Right lobe of liver (tissue), 6 donors: ENCODE results near the gene PPP4R3C. TPM values are rescaled to one million over a fixed set of nuclear protein-coding genes. Genes with fewer than 3 reads are reported as not detected.
"Not testable (repeated sequence)": the region's sequence is repeated elsewhere in the genome, so short reads cannot be mapped to it uniquely, and the experiment has no call there.

Experiments
- ATAC-seq, 4 donors: fragments of 200-7000 bp; cut with Tn5 transposase; one replicate each; pipeline ENCODE4 v1.9.1; 2020; ENCODE audit warnings: mild to moderate bottlenecking in 4 of 4, moderate library complexity in 4 of 4
- DNase-seq, 3 donors: peaks; one replicate each; pipeline ENCODE4 v3.0.0-alpha.2; 2020
- H3K27ac ChIP-seq, 3 donors: fragments of 200-600 bp; one replicate each; pipeline ENCODE4 v1.8.0; 2022
- H3K27me3 ChIP-seq, 2 donors: fragments of 200-600 bp; one replicate each; pipeline ENCODE4 v1.8.0; 2022
- H3K36me3 ChIP-seq, 4 donors: fragments of 200-600 bp; sonication (generic) in 1 of 4; one replicate each; pipeline versions ENCODE4 v1.5.1 to v1.8.0; 2017 to 2022; ENCODE audit warnings: control low read depth in 1 of 4
- H3K4me1 ChIP-seq, 4 donors: fragments of 200-600 bp; sonication (generic) in 1 of 4; one replicate each; pipeline versions ENCODE4 v1.5.1 to v1.8.0; 2017 to 2022; ENCODE audit warnings: control low read depth in 1 of 4
- H3K4me3 ChIP-seq, 3 donors: fragments of 200-600 bp; one replicate each; pipeline ENCODE4 v1.8.0; 2022
- H3K9me3 ChIP-seq, 4 donors: fragments of 200-600 bp; sonication (generic) in 1 of 4; one replicate each; pipeline versions ENCODE4 v1.5.1 to v1.8.0; 2017 to 2022; ENCODE audit warnings: control low read depth in 1 of 4
- POLR2A ChIP-seq: fragments of 450-650 bp; IDR thresholded peaks from one replicate; pipeline ENCODE4 v1.6.1; 2017; ENCODE audit warnings: antibody characterized with exemption, mild to moderate bottlenecking
- WGBS: methylation state at CpG from one replicate; pipeline ENCODE4 v1.1.6; 2018; ENCODE audit warnings: low coverage, low lambda C conversion rate; ENCODE audit not compliant: insufficient coverage; ENCODE audit errors: missing lambda C conversion rate; 5-methylcytosine and 5-hydroxymethylcytosine counted together
- intact Hi-C, 2 donors: fragments of 100-400 bp; cut with DNase I; formaldehyde crosslinking; loops; one replicate each; pipeline versions ENCODE4 v1.11.2 to v1.14.1; 2022
- total RNA-seq, 6 experiments: library from RNA; depleted of rRNA in 2 of 6; stranded (reverse); fragments of >200 nt in 2 of 6; fragmentation: NEBNext Ultra II Directional in 3 of 6; extraction: Animal tissue kit (Norgen Biotek cat#: 25700) in 3 of 6; gene quantifications; one replicate each; pipeline versions ENCODE4 v1.1.0 to v1.2.4, GENCODE V29; 2016 to 2023
- TF ChIP-seq, protein P1 (sequence below), 4 donors: fragments of 200-600 bp in 3 of 4; fragments of 450-650 bp in 1 of 4; IDR thresholded peaks; one replicate each; pipeline versions ENCODE4 v1.5.1 to v1.8.0; 2016 to 2022; ENCODE audit warnings: antibody characterized with exemption in 4 of 4, mild to moderate bottlenecking in 2 of 4
- donor health status: DM: no; HTN: yes; CAD: no.
- donor health status: DM: no; HTN: no; CAD: no.
- donor health status: DM: no; HTN: no; CAD: no.
- donor health status: DM: no; HTN: yes; CAD: no.
- donor health status: DM: no; HTN: yes; CAD: no.

The PPP4R3C gene
- total RNA-seq, 6 experiments from 2014 or later = not detected

DNA sequence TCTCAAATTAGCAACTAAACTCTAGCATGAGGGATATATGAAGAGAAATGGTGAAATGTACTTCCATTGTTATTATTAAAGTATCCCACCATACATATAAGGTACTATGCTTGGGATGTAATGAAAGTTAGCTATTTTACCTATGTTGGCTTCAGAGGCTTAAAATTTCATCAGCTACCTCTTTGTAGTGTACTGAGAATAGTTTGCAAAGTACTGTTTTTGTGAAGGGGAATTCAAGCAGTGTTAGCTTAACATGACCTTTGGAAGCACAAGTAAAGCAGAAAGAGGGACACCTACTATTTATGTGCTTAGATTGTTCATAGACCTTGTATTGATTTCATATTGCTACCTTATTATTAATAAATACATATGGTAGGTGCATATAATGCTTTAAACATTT, 11.8 kb downstream of the PPP4R3C start:
- intact Hi-C loops = no loop called here
- DNase-seq = no peak
- no peak overlapping the region for H3K4me3 ChIP-seq
- H3K36me3 ChIP-seq = no peaks in the 10 kb centered on the region
- no peaks in the 10 kb centered on the region for H3K27me3 ChIP-seq
- no peaks in the 10 kb centered on the region for H3K4me1 ChIP-seq
- TF ChIP-seq POLR2A = no peak
- TF ChIP-seq, protein P1, sequence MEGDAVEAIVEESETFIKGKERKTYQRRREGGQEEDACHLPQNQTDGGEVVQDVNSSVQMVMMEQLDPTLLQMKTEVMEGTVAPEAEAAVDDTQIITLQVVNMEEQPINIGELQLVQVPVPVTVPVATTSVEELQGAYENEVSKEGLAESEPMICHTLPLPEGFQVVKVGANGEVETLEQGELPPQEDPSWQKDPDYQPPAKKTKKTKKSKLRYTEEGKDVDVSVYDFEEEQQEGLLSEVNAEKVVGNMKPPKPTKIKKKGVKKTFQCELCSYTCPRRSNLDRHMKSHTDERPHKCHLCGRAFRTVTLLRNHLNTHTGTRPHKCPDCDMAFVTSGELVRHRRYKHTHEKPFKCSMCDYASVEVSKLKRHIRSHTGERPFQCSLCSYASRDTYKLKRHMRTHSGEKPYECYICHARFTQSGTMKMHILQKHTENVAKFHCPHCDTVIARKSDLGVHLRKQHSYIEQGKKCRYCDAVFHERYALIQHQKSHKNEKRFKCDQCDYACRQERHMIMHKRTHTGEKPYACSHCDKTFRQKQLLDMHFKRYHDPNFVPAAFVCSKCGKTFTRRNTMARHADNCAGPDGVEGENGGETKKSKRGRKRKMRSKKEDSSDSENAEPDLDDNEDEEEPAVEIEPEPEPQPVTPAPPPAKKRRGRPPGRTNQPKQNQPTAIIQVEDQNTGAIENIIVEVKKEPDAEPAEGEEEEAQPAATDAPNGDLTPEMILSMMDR (IDR thresholded peaks at IDR 0.05) = no peak
- H3K27ac ChIP-seq = no peak overlapping the region
- H3K9me3 ChIP-seq = no peaks in the 10 kb centered on the region
- no peak for ATAC-seq

DNA sequence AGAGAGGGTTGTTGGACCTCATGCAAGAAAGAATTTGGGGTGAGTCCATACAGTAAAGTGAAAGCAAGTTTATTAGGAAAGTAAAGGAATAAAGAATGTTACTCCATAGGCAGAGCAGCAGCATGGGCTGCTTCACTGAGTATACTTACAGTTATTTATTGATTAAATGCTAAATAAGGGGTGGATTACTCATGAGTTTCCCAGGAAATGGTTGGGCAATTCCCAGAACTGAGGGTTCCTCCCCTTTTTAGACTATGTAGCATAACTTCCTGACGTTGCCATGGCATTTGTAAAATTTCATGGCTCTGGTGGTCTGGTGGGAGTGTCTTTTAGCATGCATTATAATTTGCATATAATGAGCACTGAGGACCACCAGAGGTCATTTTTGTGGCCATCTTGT, 16.7 kb downstream of the PPP4R3C start:
- intact Hi-C loops = no loop called here
- Histone ChIP-seq H3K4me3 (no peak overlapping the region), H3K4me1 (no peaks in the 10 kb centered on the region), H3K9me3 (no peaks in the 10 kb centered on the region), H3K36me3 (no peaks in the 10 kb centered on the region), H3K27ac (no peak overlapping the region), H3K27me3 (no peaks in the 10 kb centered on the region)
- TF ChIP-seq, protein P1 (IDR thresholded peaks at IDR 0.05) = no peak
- TF ChIP-seq POLR2A = no peak
- DNase-seq (no peak), ATAC-seq (no peak)
- WGBS = 33% methylated on average over 1 of the region's 1 CpG

DNA sequence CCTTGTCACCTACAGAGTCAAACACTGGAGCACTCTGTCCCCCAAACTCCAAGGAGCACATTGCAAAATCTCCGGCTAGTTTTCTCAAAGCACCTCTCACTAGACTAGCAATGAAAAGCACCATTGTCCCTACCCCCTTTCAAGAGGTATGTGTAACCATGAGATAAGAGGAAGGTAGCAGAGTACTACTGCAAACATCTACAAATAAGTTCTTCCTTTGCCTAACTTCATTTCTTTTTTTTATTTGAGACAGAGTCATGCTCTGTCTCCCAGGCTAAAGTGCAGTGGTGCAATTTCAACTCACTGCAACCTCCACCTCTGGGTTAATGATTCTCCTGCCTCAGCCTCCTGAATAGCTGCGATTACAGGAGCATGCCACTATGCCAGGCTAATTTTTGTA, 17.7 kb downstream of the PPP4R3C start:
- H3K36me3 ChIP-seq = no peaks in the 10 kb centered on the region
- TF ChIP-seq POLR2A = no peak
- TF ChIP-seq, protein P1 (IDR thresholded peaks at IDR 0.05) = no peak
- ATAC-seq = peak in 1 of 4 donors; percentile 40
- intact Hi-C loops = no loop called here
- WGBS = 39% methylated on average over 2 of the region's 2 CpGs
- no peak overlapping the region for H3K27ac ChIP-seq
- H3K9me3 ChIP-seq = no peaks in the 10 kb centered on the region
- no peaks in the 10 kb centered on the region for H3K4me1 ChIP-seq
- no peak for DNase-seq
- no peaks in the 10 kb centered on the region for H3K27me3 ChIP-seq
- H3K4me3 ChIP-seq = no peak overlapping the region

DNA sequence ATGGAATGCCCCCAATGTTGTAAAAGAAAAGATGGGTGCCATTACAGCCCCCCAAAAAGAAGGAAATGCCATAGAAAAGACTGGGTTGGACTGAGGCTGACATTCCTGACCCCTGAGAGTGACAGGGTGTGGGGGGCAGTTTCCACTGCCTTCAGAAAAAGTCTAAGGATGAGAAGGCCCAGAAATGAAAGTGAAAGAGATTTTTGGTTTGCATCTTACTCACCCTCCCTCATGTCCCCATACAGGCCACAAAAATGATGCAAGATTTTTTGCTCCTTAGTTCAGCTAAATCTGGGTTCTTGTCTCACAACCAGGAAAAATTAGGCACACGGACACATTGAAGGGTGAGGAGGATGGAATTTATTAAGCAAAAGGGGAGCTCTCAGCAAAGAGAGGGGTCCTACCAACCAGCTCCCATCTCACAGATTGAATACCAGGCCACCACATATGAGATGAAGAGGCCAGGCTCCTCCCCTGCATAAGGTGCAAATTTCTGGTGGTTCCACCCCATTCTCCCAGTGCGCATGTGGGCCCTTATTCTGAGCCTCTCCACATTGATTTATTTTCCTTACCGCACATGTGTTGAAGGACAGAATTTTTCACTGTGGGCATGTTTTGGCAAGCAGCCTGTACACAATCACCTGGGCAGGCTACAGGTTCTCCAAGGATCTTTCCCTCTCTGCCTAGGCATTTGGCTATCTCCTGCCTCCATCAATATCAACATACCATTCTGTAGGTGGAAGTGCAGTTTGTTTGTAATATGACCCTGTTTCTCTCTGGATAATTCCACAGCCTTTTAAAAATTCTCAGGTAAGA, 18.8 kb downstream of the PPP4R3C start:
- intact Hi-C loops = no loop called here
- Histone ChIP-seq H3K4me3 (no peak overlapping the region), H3K4me1 (no peaks in the 10 kb centered on the region), H3K27me3 (no peaks in the 10 kb centered on the region), H3K9me3 (no peaks in the 10 kb centered on the region), H3K36me3 (no peaks in the 10 kb centered on the region), H3K27ac (no peak overlapping the region)
- DNase-seq (no peak), ATAC-seq (no peak)
- TF ChIP-seq, protein P1 (IDR thresholded peaks at IDR 0.05) = no peak
- no peak for TF ChIP-seq POLR2A
- WGBS = 73% methylated on average over 3 of the region's 3 CpGs

DNA sequence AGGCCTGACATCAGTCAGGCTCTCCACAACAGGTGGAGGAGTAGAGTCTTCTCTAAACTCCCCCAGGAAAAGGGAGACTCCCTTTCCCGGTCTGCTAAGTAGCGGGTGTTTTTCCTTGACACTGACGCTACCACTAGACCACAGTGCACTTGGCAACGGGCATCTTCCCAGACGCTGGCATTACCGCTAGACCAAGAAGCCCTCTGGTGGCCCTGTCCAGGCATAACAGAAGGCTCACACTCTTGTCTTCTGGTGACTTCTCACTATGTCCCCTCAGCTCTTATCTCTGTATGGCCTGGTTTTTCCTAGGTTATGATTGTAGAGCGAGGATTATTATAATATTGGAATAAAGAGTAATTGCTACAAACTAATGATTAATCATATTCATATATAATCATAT, 20.7 kb downstream of the PPP4R3C start:
- 61% methylated on average over 6 of the region's 7 CpGs for WGBS
- H3K36me3 ChIP-seq, DNase-seq, intact Hi-C loops, H3K9me3 ChIP-seq, ATAC-seq, H3K4me1 ChIP-seq, H3K27me3 ChIP-seq, H3K27ac ChIP-seq, H3K4me3 ChIP-seq: not testable (repeated sequence)
